ENCODE measurements around the gene VILL. TPM values are rescaled to one million over a fixed set of nuclear protein-coding genes. Genes with fewer than 3 reads are reported as not detected.
"Not testable (repeated sequence)": the region's sequence is repeated elsewhere in the genome, so short reads cannot be mapped to it uniquely, and the experiment has no call there.

VILL gene
- total RNA-seq, 1 experiment from 2014 or later = not detected

GRCh38 chr3:37986479-37987314 is 3.9 kb upstream of the VILL start:
- DNase-seq (ENCODE audit: low spot score) = no peak

- DNase-seq (ENCODE audit: low spot score) = no peak
These were observed 3.3 kb upstream of the VILL start for GRCh38 chr3:37987315-37987697.

- DNase-seq (ENCODE audit: low spot score) = no peak
These were observed 2.8 kb upstream of the VILL start for GRCh38 chr3:37987751-37988179.

GRCh38 chr3:37988376-37988775 is 2.2 kb upstream of the VILL start:
- not testable (repeated sequence) for DNase-seq (ENCODE audit: low spot score)

- no peak for DNase-seq (ENCODE audit: low spot score)
These were observed 1.6 kb upstream of the VILL start for GRCh38 chr3:37988931-37989525.

- no peak for DNase-seq (ENCODE audit: low spot score)
These were observed 635 bp upstream of the VILL start for GRCh38 chr3:37989821-37990480.

GRCh38 chr3:37991109-37991508 is 523 bp downstream of the VILL start:
- no peak for DNase-seq (ENCODE audit: low spot score)

GRCh38 chr3:37991823-37992222 is 1.2 kb downstream of the VILL start:
- DNase-seq (ENCODE audit: low spot score) = no peak

- DNase-seq (ENCODE audit: low spot score) = no peak
These were observed 1.9 kb downstream of the VILL start for GRCh38 chr3:37992271-37993066.

GRCh38 chr3:37993067-37993455 is 2.5 kb downstream of the VILL start:
- DNase-seq (ENCODE audit: low spot score) = no peak

GRCh38 chr3:37993460-37993819 is 2.9 kb downstream of the VILL start:
- no peak for DNase-seq (ENCODE audit: low spot score)

- DNase-seq (ENCODE audit: low spot score) = no peak
These were observed 3.4 kb downstream of the VILL start for GRCh38 chr3:37993820-37994638.

- DNase-seq (ENCODE audit: low spot score) = no peak
These were observed 4.0 kb downstream of the VILL start for GRCh38 chr3:37994639-37994972.

- no peak for DNase-seq (ENCODE audit: low spot score)
These were observed 5.4 kb downstream of the VILL start for GRCh38 chr3:37995652-37996641.

- DNase-seq (ENCODE audit: low spot score) = peak; percentile 64
These were observed 6.3 kb downstream of the VILL start for GRCh38 chr3:37996785-37997301.

GRCh38 chr3:37997342-37997741 is 6.8 kb downstream of the VILL start:
- no peak for DNase-seq (ENCODE audit: low spot score)

GRCh38 chr3:37997791-37998370 is 7.3 kb downstream of the VILL start:
- no peak for DNase-seq (ENCODE audit: low spot score)

GRCh38 chr3:37999836-38000235 is 9.2 kb downstream of the VILL start:
- no peak for DNase-seq (ENCODE audit: low spot score)

GRCh38 chr3:38000242-38000916 is 9.8 kb downstream of the VILL start:
- DNase-seq (ENCODE audit: low spot score) = no peak
